Hippocampal formation (tissue), 2 donors: Measurements from ENCODE around the gene SMURF2.
"Not testable (repeated sequence)": the region's sequence is repeated elsewhere in the genome, so short reads cannot be mapped to it uniquely, and the experiment has no call there.

Experiments
- DNase-seq, 2 donors: peaks; one replicate each; lab custom pipeline; 2025; lab: John Stamatoyannopoulos, UW

The SMURF2 gene

GRCh38 chr17:64661976-64662773 lies at the start of gene SMURF2:
Gene SMURF2 (minus strand): TSS chr17:64662307. CDS start chr17:64661880, 427 bp downstream.
- DNase-seq, result peak; percentile 65 to 71

- no peak for DNase-seq
Measured at GRCh38 chr17:64709481-64709880, 47.4 kb upstream of the SMURF2 start.

- peak in 1 of 2 donors; percentile 50 for DNase-seq
Measured at GRCh38 chr17:64707050-64707591, 45.0 kb upstream of the SMURF2 start.

GRCh38 chr17:64706224-64707049 lies 44.3 kb upstream of the SMURF2 start:
- DNase-seq, result no peak

GRCh38 chr17:64702815-64703214 lies 40.7 kb upstream of the SMURF2 start:
- no peak for DNase-seq

GRCh38 chr17:64698725-64699124 lies 36.6 kb upstream of the SMURF2 start:
- no peak for DNase-seq

GRCh38 chr17:64694207-64694606 lies 32.1 kb upstream of the SMURF2 start:
- DNase-seq, result no peak

- DNase-seq, result no peak
Measured at GRCh38 chr17:64692187-64692586, 30.1 kb upstream of the SMURF2 start.

GRCh38 chr17:64689106-64689505 lies 27.0 kb upstream of the SMURF2 start:
- DNase-seq, result no peak

- no peak for DNase-seq
Measured at GRCh38 chr17:64688481-64688880, 26.4 kb upstream of the SMURF2 start.

GRCh38 chr17:64687961-64688360 lies 25.9 kb upstream of the SMURF2 start:
- DNase-seq, result no peak

GRCh38 chr17:64687376-64687775 lies 25.3 kb upstream of the SMURF2 start:
- DNase-seq, result no peak

GRCh38 chr17:64686705-64687104 lies 24.6 kb upstream of the SMURF2 start:
- DNase-seq, result no peak

GRCh38 chr17:64685705-64686104 lies 23.6 kb upstream of the SMURF2 start:
- DNase-seq, result no peak

GRCh38 chr17:64683796-64684195 lies 21.7 kb upstream of the SMURF2 start:
- no peak for DNase-seq

GRCh38 chr17:64682261-64683181 lies 20.4 kb upstream of the SMURF2 start:
- DNase-seq, result no peak

- no peak for DNase-seq
Measured at GRCh38 chr17:64679710-64680216, 17.7 kb upstream of the SMURF2 start.

- DNase-seq, result no peak
Measured at GRCh38 chr17:64676763-64677162, 14.7 kb upstream of the SMURF2 start.

GRCh38 chr17:64670843-64671590 lies 8.9 kb upstream of the SMURF2 start:
- not testable (repeated sequence) for DNase-seq
